HEK293T (cell line): Measurements from ENCODE around the gene C1orf116.

ENCODE experiments used
- ARNT ChIP-seq: fragments of 450-650 bp; IDR thresholded peaks from 2 replicates; pipeline ENCODE4 v1.6.1; 2017; ENCODE audit warnings: mild to moderate bottlenecking
- BHLHE40 ChIP-seq: fragments of 450-650 bp; IDR thresholded peaks from 2 replicates; pipeline ENCODE4 v1.6.1; 2016; ENCODE audit warnings: mild to moderate bottlenecking, moderate library complexity, borderline replicate concordance
- CTBP1 ChIP-seq: fragments of 450-650 bp; IDR thresholded peaks from 2 replicates; pipeline ENCODE4 v1.6.1; 2016; ENCODE audit warnings: borderline replicate concordance
- ELF4 ChIP-seq: fragments of 450-650 bp; IDR thresholded peaks from 2 replicates; pipeline ENCODE4 v1.6.1; 2017; ENCODE audit warnings: antibody characterized with exemption
- FOXM1 ChIP-seq: fragments of 450-650 bp; IDR thresholded peaks from 2 replicates; pipeline ENCODE4 v1.6.1; 2017; ENCODE audit warnings: mild to moderate bottlenecking, borderline replicate concordance
- HDGF ChIP-seq: fragments of 450-650 bp; IDR thresholded peaks from 2 replicates; pipeline ENCODE4 v1.6.1; 2017; ENCODE audit warnings: antibody characterized with exemption, borderline replicate concordance
- L3MBTL2 ChIP-seq: fragments of 450-650 bp; conservative IDR thresholded peaks from 2 replicates; pipeline ENCODE4 v1.6.1; 2016; ENCODE audit warnings: mild to moderate bottlenecking
- LEF1 ChIP-seq: fragments of 450-650 bp; IDR thresholded peaks from 2 replicates; pipeline ENCODE4 v1.6.1; 2017; ENCODE audit warnings: mild to moderate bottlenecking, borderline replicate concordance
- NFRKB ChIP-seq: fragments of 450-650 bp; IDR thresholded peaks from 2 replicates; pipeline ENCODE4 v1.6.1; 2016; ENCODE audit warnings: mild to moderate bottlenecking, moderate library complexity
- SP1 ChIP-seq: fragments of 450-650 bp; IDR thresholded peaks from 2 replicates; pipeline ENCODE4 v1.6.1; 2017
- SUZ12 ChIP-seq: fragments of 450-650 bp; IDR thresholded peaks from 2 replicates; pipeline ENCODE4 v1.6.1; 2016; ENCODE audit warnings: mild to moderate bottlenecking
- TARDBP ChIP-seq: fragments of 450-650 bp; IDR thresholded peaks from 2 replicates; pipeline ENCODE4 v1.6.1; 2016
- ZNF384 ChIP-seq: fragments of 450-650 bp; IDR thresholded peaks from 2 replicates; pipeline ENCODE4 v1.6.1; 2016
- TF ChIP-seq, protein P1 (sequence below): fragments of 450-650 bp; IDR thresholded peaks from 2 replicates; pipeline ENCODE4 v1.6.1; 2016

GRCh38 chr1:207040181-207040533 is 7.6 kb upstream of the C1orf116 start:
- TF ChIP-seq BHLHE40 (no peak), SUZ12 (no peak), SP1 (no peak), CTBP1 (no peak), L3MBTL2 (no peak), FOXM1 (no peak), LEF1 (no peak), ARNT (no peak), NFRKB (no peak), TARDBP (no peak), ELF4 (no peak), ZNF384 (no peak), HDGF (no peak)
- TF ChIP-seq, protein P1, sequence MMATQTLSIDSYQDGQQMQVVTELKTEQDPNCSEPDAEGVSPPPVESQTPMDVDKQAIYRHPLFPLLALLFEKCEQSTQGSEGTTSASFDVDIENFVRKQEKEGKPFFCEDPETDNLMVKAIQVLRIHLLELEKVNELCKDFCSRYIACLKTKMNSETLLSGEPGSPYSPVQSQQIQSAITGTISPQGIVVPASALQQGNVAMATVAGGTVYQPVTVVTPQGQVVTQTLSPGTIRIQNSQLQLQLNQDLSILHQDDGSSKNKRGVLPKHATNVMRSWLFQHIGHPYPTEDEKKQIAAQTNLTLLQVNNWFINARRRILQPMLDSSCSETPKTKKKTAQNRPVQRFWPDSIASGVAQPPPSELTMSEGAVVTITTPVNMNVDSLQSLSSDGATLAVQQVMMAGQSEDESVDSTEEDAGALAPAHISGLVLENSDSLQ: no peak
